Dermis blood vessel endothelial cell (primary cell): ENCODE results near the gene C3orf20. TPM values are rescaled to one million over a fixed set of nuclear protein-coding genes. Genes with fewer than 3 reads are reported as not detected.
"Not testable (repeated sequence)": the region's sequence is repeated elsewhere in the genome, so short reads cannot be mapped to it uniquely, and the experiment has no call there.

Experiments
- DNase-seq: peaks from one replicate; pipeline ENCODE4 v3.0.0; 2010
- total RNA-seq: library from RNA; depleted of rRNA; stranded (reverse); fragments of >200 nt; gene quantifications from 2 replicates; pipeline ENCODE4 v1.2.3, GENCODE V29; 2014

Gene C3orf20
- total RNA-seq, 1 donor from 2014 or later: not detected

DNA sequence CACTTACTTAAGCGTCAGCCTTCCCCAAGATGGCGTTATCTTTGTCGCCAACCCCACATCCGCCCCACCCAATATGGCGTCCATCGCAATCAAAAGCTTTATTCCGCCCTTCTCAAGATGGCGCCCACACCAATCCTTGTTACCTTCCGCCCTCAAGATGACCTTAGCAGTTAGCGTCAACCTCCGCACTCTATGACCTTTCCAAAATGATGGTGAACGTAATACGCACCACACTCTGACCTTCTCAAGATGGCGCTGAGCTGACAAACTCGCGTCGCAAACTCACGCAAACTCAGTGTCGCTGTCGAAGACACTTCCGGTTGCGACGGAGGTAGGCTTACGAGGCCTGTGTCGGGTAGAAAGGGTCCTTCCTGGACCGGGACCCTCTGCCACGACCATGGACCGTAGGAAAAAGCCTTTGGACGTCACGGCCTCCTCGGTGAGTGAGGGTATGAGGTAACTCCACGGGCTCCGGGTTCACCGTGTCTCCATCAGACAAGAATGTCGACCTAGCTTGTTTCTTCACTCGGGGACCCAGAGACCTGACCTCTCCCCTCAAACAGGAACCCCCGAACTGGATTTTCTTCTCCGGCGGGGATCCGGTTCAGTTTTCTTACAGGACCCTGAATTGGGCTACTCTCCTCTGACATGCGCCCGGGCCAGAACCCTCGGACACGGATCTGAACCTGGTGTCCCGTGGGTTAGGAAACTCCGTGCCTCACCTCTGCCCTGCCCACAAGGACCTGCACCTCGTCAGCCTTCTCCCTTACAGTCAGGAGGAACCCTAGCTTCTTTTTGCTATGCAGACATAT, 23.3 kb upstream of the C3orf20 start, which contains the start of gene CCDC174:
Gene CCDC174 (plus strand): TSS at position 323 of the 812 bp plus-strand sequence. CDS start 75 bp downstream, at position 398.
- peak; percentile 100 for DNase-seq

DNA sequence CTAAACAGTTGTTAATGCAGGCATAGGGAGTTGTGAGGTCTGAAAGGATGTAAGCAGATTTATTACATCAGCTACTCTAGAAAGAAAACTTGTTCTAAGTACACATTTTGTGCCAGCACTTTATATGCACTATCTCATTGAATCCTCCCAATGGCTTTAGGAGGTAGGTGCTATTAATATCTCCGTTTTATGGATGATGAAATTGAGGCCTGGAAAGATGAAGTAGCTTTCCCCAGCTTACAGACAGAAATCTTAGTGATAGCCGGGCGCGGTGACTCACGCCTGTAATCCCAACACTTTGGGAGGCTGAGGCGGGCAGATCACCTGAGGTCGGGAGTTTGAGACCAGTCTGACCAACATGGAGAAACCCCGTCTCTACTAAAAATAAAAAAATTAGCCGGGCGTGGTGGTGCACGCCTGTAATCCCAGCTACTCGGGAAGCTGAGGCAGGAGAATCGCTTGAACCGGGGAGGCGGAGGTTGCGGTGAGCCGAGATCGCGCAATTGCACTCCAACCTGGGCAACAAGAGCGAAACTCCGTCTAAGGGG, 22.5 kb upstream of the C3orf20 start:
- DNase-seq: not testable (repeated sequence)

- no peak for DNase-seq
These were observed 17.4 kb upstream of the C3orf20 start for GRCh38 chr3:14657579-14657978.

DNA sequence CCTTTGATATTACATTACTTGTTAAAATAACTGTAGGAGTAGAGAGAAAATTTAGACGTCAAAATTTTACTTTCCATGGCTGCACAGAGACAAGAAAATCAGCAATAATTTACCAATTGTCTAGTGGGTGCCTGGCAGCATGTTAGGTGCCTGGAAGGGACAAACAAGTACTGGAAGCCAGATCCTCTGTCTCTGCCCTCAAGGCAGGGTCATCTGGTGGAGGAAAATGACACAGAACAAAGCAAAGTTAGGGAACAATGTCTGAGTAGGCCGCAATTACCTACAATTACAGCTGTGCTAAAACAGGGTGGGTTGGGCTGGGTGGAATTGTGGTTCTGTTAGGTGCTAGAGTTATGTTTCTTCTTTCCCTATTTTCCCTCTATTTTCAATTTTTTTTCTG, 16.0 kb upstream of the C3orf20 start:
- no peak for DNase-seq

DNA sequence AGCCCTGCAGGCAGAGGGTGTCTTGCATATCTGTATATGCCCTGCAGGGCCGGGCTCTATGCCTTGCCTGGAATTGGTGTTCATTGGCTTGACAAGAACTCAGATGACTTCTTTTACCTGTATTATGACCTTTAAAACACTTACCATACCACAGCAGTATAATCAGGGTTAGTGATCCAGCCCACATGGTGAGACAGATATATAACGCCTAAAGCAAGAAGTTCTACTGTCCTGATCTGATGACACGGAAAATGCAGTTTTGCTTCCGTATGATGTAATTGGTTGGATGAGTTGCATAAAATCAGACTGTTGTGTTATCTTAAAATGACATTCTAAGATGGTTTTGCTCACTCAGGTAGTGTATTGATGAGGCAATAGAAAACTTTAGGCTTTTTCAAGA, 14.0 kb upstream of the C3orf20 start:
- no peak for DNase-seq

DNA sequence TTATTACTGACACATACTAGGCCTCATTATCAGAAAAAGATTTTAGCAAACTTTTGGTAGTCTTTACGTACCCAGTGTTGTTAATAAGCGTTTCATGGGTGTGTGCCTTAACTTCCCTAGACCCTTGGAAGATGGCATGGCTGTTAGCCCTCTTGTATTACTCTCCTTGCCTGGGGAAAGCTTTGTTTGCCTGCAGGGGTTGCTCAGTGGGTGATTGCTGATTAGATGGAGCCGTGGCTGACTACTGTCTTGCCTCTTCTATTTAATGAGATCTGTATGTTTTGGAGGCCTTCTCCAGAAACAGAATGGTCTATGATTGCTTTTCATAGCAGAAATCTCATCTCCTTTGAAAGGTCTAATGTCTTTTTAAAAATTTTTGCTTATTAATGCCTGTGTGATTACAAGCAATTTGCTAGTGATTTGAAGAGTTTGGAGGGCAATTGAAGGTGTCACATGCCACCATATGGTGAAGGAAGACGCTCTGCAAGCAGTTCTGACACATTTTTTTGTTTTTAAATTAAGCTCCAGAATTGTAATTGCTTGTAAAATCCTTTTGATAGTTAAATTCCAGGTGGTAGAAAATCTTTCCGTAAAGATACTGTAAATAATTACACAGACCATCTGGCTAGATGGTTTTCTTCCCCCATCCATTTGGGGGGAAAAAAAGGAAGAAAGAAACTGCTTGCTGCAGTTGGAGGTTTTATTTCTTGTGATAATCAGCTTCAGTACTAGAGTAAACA, 11.4 kb upstream of the C3orf20 start:
- no peak for DNase-seq

- DNase-seq: no peak
These were observed 10.8 kb upstream of the C3orf20 start for GRCh38 chr3:14664170-14664569.

DNA sequence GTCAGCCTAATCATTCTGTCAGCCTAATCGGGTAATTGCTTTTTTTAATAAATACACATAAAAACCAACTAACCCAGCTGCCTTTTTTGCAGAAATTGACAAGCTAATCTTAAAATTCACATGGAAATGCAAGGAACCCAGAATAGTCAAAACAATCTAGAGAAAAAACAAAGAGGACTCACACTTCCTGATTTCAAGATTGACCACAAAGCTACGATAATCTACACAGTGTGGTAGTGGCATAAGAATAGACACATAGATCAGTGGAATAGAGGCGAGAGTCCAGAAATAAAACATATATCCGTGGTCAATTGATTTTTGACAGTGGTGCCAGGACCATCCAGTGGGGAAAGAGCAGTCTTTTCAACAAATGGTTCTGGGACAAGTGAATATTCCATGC, 2.4 kb upstream of the C3orf20 start:
- DNase-seq: no peak

DNA sequence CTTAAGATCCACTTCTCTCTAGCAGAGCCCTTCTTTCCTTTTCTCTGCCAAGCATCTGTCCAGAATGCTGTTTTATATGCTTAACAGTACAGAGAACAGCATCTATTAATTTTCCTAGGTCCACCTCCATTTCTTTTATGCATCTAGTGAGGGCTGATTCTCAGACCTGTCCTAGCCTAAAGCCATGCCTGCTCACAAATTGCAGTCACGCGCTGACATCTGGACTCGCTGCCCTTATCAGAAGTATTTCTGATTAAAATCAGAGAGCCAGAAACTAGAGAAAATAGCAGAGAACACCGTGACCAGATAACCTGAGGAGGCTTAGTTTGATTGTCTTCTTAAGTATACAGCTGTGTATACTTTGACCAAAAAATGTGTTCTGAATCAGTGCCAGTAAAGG, 1.9 kb downstream of the C3orf20 start:
- no peak for DNase-seq

DNA sequence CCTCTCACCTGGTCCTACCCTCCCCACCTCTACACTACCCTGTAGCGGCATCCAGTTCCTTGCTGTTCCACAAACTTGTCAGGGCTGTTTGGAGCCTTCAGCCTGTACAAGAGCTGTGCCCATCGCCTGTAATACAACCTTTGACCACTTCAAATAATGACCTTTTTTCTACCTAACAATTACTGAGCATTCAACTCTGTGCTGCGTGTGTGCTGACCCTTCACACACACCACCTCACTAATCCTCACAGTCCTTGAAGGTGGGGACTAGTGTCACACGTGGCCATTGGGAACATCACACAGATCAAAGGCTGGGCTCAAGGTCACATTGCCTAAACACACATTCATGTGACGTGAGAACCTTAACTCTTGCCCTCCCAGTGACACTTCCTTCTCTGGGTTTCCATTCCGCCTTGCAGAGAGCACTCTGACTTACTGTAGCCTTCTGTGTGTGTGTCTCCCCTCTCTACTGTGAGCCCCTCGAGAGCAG, 3.1 kb downstream of the C3orf20 start:
- no peak for DNase-seq

DNA sequence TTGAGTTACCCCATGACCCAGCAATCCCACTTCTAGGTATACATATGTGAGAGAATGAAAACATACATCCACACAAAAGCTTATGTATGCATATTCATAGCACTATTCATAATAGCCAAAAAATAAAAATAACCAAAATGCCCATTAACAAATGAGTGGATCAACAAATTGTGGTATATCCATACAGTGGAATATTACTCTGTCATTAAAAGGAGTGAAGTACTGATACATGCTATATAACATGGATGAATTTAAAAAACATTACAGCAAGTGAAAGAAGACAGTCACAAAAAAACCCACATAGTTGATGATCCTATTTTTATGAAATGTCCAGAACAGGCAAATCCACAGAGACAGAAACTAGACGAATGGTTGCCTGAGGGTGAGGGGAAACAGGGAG, 5.2 kb downstream of the C3orf20 start:
- DNase-seq: no peak

- peak; percentile 49 for DNase-seq
These were observed 5.8 kb downstream of the C3orf20 start for GRCh38 chr3:14680716-14681115.

GRCh38 chr3:14684447-14684846, 9.5 kb downstream of the C3orf20 start:
- no peak for DNase-seq

DNA sequence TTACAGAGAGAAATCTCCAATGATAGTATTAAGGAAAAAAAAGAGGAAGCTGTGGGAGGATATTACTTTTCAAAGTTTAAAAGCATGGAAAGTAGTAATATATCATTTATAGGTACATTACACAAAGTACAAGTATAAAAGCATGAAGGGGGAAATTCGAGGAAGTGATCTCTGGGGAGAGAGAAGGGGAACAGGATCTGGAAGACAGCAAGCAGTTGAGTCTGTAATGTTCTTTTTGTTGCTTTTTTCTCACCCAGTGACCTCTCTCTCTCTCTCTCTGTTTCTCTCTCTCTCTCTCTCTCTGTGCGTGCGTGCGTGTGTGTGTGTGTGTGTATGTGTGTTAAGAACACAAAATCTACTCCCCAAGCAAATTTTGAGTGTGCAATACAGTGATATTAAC, 10.2 kb downstream of the C3orf20 start:
- no peak for DNase-seq

DNA sequence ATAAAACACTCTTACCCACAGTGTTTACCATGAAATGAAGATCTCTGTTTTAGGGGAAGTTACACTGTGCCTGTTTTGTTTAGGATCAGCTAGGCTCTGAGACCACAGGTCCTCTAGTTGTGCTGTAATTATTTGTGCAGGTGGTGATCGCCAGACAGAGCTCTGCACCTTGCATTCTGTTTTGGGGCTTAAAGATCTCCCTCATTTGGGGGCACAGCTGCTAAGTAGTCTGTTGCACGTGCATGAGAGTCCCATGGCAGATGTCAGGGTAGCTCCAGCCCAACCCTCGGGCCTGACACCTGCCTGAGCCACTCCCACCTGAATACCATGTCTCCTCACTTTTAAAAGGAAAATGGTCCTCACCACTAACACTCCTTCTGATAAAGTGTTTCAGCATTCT, 12.4 kb downstream of the C3orf20 start:
- DNase-seq: no peak

- no peak for DNase-seq
These were observed 13.6 kb downstream of the C3orf20 start for GRCh38 chr3:14688525-14688924.

DNA sequence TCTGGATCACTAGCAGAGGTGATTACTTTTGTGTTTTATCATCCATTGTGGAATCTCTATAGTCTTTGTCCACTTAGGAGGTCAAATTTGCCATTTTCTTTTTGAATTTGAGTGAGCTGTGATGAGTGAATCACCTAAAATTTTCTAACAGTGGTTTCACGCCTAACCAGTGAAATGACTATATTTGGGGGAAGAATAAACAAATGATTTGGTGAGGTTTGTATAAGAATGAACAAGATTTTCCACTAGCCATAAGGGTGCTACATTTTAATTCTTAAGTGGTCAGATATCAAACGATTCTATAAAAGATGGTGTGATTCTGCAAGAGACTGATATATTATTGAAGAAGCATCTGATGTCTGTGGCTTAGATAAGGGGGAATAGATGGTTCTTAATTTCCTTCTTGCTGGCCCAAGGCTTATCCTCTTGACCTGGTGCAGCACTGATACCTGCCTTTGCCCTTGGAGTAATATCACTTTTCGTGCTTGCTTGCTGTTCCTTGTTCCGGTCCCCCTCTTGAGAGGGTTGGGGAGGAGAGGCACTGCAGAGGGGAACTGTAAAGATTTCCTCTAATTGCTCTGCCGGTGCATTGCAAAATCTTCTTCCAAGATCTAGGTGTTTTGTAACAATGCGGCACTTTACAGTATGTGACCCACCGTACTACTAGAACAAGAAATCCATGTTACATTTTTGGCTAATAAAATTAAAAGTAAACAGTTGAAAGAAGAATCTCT, 14.5 kb downstream of the C3orf20 start:
- DNase-seq: no peak

- DNase-seq: no peak
These were observed 16.3 kb downstream of the C3orf20 start for GRCh38 chr3:14691239-14691638.

DNA sequence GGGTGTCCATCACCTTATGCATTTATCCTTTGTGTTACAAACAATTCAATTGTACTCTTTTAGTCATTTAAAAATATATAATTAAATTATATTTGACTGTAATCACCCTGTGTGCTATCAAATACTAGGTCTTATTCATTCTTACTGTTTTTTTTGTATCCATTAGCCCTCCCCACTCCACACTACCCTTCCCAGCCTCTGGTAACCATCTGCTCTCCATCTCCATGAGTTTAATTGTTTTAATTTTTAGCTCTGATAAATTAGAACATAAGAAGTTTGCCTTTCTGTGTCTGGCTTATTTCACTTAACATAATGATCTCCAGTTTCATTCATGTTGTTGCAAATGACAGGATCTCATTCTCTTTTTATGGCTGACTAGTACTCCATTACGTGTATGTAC, 16.8 kb downstream of the C3orf20 start:
- DNase-seq: no peak

DNA sequence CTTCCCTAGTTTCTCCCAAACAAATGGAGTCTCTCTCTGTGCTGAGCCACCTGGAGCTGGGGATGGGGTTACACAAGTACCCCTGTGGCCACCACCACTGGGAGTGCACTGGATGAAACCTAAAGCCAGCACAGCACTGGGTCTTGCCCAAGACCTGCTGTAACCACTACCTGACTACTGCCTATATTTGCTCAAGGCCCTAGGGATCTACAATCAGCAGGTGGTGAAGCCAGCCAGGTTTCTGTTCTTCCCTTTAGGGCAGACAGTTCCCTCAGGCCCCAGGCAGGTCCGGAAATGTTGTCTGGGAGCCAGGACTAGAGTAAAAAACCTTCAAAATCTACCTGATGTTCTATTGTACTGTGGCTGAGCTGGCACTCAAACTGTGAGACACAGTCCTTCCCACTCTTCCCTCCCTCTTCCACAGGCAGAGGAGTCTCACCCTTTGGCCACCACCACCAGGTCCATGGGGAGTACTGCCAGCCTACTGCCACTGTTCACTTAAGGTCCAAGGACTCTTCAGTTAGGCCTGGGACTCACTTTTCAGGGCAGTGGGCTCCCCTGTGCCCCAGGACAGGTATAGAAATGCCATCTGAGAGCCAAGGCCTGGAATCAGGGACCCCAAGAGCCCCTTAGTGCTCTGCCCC, 23.8 kb downstream of the C3orf20 start:
- no peak for DNase-seq

DNA sequence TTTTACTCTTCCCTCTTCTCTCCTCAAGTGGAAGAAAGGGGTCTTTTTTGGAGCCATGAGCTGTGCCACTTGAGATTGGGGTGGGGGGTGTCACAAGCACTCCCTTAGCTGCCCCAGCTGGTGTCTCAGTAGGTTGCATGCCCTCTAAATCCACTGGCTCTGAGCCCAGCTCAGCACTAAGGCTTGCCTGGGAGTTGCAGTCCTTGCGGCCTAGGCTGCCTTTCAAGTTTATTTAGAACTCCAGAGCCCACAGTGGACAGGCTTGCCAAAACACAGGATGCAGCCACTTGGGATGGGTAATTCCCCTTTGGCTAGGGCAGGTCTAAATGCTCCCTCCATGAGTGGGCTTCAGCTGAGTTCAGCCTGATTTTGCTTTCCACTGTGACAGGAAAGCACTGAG, 24.7 kb downstream of the C3orf20 start:
- DNase-seq: no peak

DNA sequence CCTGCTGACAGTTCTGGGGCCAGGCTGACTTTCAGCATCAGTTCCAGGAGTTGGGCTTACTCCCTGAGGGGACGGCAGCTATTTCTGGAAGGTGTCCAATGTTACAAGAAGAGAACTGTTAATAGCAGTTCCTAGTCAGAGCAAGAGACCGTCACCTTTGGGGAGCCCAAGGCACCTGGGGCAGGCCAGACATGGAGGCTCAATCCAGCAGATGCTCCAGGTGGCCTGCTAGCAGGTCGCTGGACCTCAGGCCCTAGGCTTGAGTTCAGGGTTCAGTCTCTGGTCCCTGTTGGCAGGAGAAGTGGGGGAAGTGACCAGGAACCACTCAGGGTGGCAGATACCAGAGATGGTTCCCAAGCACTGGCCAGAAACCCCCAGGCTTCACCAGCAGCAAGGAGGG, 25.9 kb downstream of the C3orf20 start:
- no peak for DNase-seq
